IPS DF 19.7 (cell line): ENCODE data around the gene MMEL1.
"Not testable (repeated sequence)": the region's sequence is repeated elsewhere in the genome, so short reads cannot be mapped to it uniquely, and the experiment has no call there.

ENCODE experiments used
- DNase-seq: peaks from one replicate; pipeline ENCODE4 v3.0.0-alpha.2; 2013; ENCODE audit warnings: low read depth, low spot score

The MMEL1 gene

DNA sequence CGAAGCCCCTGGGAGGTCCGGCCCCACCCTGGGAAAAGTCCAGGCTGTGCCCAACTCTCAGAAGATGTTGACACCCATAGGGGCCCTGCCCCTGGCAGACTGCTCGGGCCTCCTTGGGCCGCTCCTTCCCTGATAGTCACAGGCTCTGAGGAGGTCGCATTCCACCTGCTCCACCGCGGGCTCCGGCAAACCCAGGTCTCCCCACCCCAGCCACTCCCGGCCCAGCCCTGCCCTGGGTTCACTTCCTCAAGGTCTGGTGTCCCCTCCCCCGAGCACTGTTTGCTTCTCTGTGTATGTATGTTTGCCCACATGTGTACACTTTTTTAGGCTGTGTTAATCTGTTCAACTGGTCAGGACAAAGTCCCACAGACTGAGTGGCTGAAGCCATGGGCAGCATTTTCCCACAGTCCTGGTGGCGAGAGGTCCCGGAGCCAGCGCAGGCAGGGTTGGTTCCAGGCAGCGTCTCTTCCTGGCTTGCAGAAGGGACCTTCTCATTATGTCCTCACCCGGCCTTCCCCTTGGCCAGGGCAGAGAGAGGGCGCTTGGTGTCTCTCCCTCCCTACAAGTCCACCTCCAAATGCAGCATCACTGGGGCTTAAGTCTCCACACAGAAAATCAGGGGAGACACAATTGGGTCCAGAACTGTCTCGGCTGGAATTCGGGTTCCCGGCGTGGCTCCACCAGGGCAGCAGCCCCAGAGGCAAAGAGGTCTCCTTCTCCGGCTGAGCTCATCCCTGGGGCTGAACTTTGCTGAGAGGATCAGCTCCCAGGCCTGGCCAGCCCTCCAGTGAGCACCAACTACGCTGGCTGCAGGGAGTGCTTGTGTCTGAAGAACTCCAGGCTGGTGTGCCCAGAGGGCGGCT lies 56.8 kb downstream of the MMEL1 start:
- DNase-seq = no peak

DNA sequence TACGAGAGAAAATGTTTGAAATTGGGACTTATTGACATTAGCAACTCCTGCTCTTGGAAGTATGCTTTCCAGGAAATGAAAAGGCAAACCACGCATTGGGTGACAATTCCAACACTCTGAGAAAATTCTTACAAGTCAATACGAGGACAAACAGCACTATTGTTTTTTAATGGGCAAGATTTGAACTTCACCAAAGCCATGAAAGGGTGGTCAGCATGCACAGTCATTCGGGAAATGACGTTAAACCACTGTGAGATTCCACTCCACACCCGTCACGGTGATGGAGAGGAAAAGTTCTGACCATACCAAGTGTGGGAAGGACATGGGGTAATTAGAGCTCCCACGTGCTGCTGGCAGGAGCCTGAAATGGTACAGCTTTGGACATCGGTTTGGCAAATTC lies 58.5 kb downstream of the MMEL1 start:
- DNase-seq = no peak

DNA sequence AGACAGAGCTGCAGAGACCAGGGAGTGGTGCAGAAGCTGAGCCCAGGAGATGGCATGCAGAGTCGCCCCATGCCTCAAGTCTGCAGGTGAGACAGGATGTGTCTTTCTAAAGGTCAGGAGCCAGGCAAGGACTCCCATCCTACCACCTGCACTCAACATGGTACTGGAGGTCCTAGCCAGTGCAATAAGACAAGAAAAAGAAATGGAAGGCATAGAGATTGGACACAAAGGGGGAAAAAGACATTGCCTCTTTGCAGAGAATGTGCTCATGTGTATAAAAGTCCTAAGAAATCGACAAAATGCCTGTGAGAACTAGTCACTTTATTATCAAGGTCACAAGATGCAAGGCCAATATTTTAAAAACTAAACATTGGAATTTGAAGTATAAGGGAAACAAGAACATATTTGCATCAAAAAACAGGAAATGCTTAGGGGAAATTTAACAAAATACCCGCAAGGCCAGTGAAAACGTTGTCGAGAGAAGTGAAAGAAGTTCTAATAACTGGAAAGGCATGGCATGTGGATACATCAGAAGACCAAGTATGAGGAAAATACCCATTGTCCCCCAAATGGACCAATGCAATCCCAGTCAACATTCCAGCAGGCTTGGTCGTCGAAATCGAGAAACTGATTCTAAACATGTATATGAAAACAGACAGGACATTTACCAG lies 59.4 kb downstream of the MMEL1 start:
- no peak for DNase-seq

DNA sequence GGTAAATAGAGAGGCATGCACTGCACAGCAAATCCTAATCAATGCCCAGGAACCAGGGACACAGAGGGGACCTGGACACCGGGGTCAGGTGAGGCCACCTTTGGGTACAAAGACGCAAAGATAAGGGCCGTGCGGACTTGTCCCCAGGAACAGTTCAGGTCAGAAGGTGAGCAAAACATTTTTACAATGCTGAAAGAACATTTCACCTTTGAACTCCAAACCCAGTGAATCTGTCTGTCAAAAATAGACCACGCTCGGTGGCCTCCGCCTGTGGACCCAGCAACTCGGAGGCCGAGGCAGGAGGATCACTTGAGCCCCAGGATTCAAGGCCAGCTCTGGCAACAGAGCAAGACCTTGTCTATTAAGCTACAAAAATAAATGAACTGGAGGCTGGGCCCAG lies 61.5 kb downstream of the MMEL1 start:
- DNase-seq = no peak

DNA sequence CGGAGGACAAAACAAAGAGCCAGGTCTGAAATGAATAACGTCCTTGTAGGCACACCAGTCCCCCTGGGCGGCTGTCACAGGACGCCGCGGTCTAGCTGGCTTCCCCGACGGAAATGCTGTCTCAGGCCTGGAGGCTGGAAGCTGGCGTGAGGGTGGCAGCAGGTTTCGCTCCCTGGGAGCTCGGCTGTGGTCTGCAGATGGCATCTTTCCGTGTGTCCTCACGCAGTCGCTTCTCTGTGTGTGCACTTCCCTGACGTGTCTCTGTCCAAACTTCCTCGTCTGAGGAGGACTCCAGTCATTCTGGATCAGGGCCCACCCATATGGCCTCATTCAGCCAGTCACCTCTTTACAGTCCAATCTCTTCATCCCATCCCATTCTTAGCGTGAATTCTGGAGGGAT lies 62.5 kb downstream of the MMEL1 start:
- no peak for DNase-seq

DNA sequence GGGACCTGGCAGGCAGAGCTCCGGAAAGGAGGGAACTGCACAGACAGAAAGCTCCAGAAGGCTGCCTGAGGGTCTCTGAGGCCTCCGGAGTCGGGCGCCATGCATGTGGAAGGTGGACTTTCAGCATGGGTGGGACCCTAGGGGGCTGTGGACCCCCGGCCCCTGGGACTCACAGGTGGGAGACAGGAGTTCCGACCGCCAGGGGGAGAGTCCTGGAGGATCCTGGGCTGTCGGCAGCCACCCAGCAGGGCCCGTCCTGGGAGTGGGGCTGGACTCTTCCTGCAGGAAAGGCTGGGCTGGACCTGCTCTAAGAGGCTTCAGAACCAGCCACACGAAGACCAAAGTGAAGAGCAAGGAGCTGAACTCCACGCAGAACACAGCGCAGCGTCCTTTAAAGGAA lies 63.1 kb downstream of the MMEL1 start:
- not testable (repeated sequence) for DNase-seq

DNA sequence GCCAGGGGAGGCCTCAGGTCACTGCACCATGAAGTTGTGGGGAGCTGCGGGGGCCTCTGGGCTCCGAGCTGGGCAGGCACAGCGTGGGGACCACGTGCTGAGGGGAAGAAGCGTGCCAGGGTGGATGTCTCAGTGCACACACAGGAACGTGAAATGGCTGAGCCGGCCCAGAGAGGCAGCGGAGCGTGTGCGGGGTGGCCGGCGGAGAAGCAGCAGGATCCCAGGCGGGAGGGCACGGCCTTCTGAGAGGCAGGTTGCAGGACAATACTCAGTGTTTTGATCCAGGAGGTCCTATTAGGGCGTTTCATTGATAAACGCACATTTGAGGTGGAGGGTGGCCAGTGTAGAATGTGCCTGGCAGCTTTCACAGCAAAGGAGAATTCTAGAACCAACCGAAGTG lies 63.8 kb downstream of the MMEL1 start:
- DNase-seq = no peak

DNA sequence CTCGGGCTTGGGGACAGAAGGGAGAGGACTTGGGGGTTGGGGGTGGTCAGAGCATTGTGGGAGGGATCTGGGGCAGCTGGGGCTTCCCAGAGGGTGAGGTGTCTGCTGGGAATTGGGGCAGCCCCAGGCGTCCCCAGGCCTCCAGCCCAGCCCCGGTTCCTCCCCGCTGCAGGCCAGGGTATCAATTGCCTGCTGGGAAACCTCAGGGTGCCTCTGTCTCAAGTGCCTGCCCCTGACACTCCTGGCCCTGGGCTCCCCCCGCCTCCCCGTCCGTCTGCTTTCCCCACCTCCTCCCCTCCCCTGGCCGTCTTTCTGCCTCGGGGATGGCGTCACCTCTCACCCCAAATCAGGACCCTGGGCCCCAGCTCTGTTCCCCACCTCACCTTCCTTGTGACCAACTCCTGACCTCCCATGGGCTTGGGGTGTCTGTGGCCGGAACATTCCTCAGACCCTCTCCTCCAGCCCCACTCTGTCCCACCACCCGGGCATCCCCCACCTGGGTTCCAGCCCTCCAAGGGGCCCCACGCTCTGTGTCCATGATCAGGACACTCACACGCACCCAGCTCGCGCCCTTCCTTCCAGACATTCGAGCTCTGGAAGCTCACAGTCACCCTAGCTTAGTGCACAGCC lies 64.5 kb downstream of the MMEL1 start:
- not testable (repeated sequence) for DNase-seq

DNA sequence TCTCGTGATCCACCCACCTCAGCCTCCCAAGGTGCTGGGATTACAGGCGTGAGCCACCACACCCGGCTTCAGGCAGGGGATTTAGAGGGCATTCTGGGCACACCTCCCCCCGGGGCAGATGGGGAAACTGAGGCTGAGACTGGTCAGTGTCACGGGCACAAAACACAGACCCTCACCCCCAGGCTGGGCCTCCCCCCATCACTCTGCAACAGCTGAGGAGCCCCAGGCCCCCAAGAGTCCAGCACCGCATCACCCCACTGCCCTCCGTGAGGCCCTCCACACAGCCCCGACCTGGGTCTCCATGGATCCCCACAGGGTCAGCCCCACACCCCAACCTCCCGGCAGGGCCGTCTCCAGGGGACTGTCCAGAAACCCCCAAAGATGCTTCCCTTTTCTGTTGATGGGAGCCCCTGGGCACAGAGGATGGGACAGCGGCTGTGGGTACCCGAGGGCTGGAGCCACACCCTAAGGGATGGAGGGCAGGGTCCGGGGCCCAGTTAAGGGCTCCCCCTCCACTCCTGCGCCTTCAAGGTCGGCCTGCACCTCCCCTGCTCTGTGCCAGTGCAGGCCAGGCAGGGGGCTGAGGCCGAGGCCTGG lies 65.6 kb downstream of the MMEL1 start:
- DNase-seq = no peak

DNA sequence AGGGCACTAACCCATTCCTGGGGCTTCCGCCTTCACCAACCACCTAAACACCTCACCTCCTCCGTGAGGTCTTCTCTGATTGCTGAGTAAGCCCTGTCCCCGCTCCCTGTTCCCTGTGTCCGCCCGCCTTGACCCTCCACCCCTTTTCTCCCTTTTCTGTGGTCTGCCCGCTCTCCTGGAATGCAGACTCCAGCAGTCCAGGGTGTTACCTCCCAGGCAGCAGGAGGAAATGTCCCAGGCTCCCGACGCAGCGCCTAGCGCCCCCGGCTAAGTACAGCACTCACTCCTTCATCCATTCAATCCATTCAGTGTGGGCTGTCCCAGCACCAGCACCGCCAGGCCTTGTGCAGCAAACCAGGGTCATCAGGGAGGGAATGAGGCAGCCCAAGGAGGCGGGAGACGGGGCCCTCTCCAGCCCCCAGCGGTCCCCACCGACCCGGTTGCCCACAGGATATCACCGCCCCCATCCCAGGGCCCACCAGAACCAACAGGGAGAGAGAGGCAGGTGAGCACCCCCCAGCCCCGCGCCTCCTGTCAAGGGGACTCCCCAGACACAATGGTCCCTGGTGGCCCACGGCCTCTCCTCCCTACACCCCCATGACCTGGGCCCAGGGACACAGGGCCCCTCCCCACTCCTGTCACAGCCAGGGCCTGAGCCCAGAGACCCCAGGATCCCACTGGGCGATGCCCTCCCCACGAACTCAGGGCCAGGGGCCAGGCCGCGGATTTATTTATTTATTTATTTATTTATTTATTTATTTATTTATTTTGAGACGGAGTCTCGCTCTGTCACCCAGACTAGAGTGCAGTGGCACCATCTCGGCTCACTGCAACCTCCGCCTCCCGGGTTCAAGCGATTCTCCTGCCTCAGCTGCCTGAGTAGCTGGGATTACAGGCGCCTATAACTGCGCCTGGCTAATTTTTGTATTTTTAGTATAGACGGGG lies 66.4 kb downstream of the MMEL1 start:
- DNase-seq = no peak

DNA sequence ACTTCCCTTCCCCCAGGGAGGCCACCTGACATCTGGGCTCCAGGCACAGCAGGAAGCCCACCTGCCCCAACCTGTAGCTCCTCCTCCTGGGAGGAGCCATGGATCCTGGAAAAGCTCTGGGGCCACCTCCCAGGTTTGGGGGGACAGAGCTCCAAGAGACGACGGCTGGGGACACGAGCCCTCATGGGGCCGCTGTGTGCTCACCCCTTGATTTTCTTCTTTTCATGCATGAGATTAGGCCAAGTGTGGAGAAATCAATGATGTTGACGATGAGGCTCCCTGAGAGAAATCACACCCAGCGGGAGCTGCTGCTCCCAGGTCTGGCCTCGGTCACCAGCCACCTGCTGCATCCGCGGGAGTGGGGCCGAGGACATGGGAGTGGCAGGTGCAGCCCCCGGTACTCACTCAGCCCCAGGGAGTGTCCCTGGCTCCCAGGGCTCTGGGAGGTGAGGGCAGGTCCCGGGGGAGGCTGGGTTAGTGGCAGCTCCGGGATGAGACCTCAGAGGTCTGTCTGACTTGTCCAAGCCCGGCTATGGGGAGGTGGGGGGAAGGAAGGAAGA lies 67.9 kb downstream of the MMEL1 start:
- no peak for DNase-seq

DNA sequence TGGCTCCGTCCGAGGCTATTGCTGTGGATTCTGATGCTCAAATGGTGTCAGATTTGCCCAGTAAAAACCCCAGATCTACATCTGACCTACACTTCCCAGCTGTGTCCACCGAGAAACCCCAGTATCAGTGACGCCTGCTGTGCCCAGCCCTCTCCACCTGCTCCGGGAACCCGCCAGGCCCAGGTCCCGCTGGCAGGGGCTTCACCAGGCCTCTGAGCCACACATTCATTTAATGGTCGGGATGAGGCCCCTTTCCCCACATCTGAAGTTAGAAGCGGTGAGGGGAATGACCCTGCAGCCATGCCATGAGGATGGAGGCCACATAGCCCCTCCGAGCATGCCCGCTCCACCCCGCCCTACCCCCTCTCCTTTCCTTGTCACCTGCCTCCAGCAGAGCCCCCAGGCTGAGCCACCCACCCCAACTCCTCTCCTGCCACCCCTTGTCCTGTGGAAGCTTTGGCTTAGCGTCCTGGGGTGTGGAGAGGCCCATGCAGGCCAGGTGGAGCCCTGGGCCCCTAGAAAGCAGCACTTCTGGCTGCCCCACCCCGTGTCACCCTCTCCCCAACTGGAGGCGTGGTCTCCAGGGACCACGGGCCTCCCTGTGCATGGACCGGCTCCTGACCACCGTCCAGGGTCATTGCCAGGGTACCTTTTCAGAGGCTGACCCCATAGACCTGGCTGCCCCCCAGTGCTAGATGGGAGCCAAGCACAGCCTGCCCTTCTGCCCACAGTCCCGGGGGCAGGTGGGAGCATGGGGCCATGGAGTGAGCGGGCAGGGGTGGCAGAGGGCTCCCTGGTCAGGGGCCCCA lies 68.6 kb downstream of the MMEL1 start:
- no peak for DNase-seq

DNA sequence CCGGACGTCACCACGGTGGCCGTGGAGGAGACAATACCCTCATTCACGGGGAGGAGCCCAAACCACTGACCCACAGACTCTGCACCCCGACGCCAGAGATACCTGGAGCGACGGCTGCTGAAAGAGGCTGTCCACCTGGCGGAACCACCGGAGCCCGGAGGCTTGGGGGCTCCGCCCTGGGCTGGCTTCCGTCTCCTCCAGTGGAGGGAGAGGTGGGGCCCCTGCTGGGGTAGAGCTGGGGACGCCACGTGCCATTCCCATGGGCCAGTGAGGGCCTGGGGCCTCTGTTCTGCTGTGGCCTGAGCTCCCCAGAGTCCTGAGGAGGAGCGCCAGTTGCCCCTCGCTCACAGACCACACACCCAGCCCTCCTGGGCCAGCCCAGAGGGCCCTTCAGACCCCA lies 69.6 kb downstream of the MMEL1 start:
- no peak for DNase-seq

DNA sequence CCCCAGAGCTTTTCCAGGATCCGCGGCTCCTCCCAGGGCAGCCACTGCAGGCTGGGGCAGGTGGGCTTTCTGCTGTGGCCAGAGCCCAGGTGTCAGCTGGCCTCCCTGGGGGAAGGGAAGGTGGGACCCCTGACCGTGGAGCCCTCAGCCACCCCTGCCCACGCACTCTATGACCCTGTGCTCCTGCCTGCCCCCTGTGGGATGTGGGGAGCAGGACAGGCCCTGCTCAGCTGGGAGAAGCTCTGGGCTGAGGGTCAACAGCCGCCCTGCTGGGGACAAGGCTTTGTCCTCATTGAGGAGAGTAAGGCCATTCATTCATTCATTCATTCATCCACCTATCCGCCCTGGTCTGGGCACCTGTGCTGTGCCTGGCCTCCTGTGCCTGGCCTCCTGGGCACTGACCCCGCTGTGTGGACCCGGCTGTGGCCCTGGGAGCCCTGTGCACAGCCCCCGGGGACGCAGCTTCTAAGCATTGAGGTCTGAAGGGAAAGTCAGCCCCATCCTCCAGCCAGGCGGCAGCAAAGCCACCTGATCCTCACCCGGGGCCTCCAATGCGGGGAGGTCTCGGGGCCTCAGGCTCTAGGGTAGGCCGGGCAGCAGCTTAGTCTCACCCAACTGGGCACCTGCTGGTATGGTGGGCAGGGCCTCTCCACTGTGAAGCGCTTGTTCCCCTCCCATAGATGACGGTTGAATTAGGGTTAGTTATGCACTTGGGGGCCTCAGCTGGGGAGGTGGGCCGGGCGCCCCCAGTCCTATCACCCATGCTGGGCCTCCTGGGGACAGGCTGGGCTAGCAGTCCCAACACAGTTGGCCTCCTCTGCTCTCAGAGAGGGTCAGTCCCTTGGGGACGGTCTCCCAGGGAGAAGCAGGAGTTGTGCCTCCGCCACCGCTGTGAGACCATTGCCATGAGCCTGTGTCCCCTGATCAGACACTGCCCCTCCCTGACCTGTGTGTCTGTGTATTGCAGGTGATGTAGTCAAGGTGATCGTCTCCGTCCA lies 70.6 kb downstream of the MMEL1 start:
- no peak for DNase-seq

DNA sequence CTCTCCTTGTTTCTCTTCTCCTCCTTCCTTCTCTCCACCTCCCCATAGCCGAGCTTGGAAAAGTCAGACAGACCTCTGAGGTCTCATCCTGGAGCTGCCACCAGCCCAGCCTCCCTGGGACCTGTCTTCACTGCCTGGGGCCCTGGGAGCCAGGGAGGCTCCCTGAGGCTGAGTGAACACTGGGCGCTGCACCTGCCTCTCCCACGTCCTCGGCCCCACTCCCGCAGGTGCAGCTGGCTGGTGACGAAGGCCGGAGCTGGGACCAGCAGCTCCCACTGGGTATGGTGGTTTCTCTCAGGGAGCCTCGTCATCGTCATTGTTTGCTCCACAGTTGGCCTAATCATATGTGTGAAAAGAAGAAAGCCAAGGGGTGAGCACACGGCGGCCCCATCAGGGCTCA lies 71.4 kb downstream of the MMEL1 start:
- no peak for DNase-seq

DNA sequence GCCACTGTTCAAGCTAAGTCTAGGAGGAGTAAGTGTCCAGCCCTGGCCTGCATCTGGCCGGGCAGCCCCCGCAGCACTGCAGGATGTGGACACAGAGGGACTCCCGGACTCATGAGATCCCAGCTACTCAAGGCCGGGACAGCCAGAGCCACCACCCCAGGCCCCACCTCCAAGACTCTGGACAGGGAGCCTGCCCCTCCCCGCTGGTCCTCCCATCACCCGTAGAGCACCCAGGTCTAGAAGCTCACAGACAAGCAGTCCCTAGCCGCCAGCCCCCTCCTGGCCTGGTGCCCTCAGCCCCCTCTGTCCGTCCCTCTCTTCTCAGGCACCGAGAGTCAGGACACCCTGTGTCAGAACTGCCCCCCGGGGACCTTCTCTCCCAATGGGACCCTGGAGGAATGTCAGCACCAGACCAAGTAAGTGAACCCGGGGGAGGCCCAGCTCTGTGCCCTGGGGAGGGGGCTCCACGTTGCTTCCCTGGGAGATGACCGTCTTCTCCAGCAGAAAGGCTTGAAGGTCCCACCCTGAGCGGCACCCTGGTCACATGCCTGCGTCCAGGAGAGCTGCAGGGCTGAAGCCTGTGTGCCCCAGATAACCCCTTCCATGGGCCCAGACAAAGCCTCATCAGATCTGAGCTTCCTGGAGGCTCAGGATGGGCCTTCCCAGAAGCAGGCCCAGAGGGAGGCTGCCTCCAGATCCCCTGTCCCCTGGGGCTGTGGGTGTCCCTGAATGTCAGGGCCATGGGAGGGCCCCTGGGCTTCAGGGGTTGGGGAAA lies 72.3 kb downstream of the MMEL1 start:
- DNase-seq = no peak

DNA sequence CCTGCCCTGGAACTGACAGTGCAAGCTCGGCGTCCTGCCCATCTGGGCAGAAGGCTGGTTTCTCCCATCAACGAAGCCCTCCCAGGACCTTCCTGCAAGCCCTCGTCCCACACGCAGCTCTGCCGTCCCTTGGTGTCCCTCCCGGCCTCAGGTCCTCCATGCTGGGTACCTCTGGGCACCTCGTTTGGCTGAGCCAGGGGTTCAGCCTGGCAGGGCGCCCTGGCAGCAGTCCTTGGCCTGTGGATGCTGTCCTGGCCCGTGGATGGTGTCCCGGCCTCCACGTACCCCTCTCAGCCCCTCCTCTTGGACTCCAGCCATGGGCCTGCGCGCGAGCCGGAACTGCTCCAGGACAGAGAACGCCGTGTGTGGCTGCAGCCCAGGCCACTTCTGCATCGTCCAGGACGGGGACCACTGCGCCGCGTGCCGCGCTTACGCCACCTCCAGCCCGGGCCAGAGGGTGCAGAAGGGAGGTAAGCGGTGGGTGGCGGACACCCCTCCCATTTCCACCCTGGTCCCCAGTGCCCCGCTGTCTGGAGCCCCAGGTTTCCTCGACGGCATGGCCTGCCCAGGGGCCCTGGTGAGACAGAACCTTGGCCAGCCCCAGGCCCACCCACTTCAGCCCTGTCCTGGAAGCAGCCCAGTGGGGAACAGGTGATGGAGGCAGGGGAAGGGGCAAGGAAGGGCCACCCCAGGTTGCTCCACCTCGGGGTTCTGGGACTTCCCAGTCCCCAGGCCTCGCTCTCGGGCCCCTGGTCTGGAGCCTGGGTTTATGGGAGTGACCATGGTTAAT lies 73.1 kb downstream of the MMEL1 start:
- DNase-seq = no peak
